K562 (cell line): Measurements from ENCODE around the gene SPATS2L. TPM values are rescaled to one million over a fixed set of nuclear protein-coding genes. Genes with fewer than 3 reads are reported as not detected.

Experiments
- ATAC-seq: fragments of 200-7000 bp; cut with Tn5 transposase; 3 replicates; pipeline ENCODE4 v1.9.1; 2020; ENCODE audit warnings: moderate library complexity
- BruUV-seq: library from RNA; stranded (reverse); fragments of 400-500 nt; replicated peaks from 2 replicates; lab custom pipeline; 2021; lab: Mats Ljungman, UMichigan
- CTCF ChIA-PET: fragments of 300-600 bp; formaldehyde crosslinking; extraction: SDS; loops from one replicate; lab custom pipeline; 2021; ENCODE audit warnings: low intra/inter-chr PET ratio; lab: Yijun Ruan, JAX
- POLR2A ChIA-PET: fragments of 300-600, 350-650 bp; sonication (Branson Sonifier 250); formaldehyde crosslinking; extraction: SDS; loops from one replicate; lab custom pipeline; 2021; ENCODE audit warnings: antibody characterized with exemption, inconsistent platforms; lab: Yijun Ruan, JAX
- DNase-seq, 4 experiments: peaks; one replicate each; pipeline versions ENCODE4 v3.0.0 to v3.0.0-alpha.2; 2011 to 2018; ENCODE audit warnings: low spot score in 3 of 4, mixed read lengths in 3 of 4; ENCODE audit errors: extremely low read depth in 1 of 4
- FAIRE-seq: peaks from 2 replicates; lab custom pipeline; 2011; peaks lifted over from hg19 to GRCh38; lab: Jason Lieb, UNC
- H2AFZ ChIP-seq: 2 replicates; pipeline ENCODE4 v1.6.0; 2011; ENCODE audit warnings: low read depth, low read length, control low read depth, inconsistent platforms
- H3K27ac ChIP-seq: fragments of 200-600 bp; 3 replicates; pipeline ENCODE4 v1.8.0; 2011; ENCODE audit warnings: low read depth, mild to moderate bottlenecking, control low read depth, inconsistent platforms, low read length, moderate library complexity, mixed read lengths; ENCODE audit errors: extremely low read depth
- H3K27me3 ChIP-seq, 2 experiments: fragments of 300-600 bp in 1 of 2; 2 replicates in 1 of 2; 3 replicates in 1 of 2; pipeline versions ENCODE4 v1.6.0 to v1.8.0; 2011; ENCODE audit warnings: inconsistent platforms in 2 of 2, low read length in 2 of 2, mild to moderate bottlenecking in 1 of 2, mixed read lengths in 1 of 2, moderate library complexity in 1 of 2; ENCODE audit not compliant: control insufficient read depth in 2 of 2, insufficient read depth in 2 of 2
- H3K36me3 ChIP-seq: fragments of 300-600 bp; 3 replicates; pipeline ENCODE4 v1.8.0; 2011; ENCODE audit warnings: mild to moderate bottlenecking, low read length, inconsistent platforms; ENCODE audit not compliant: control insufficient read depth, insufficient read depth
- H3K4me1 ChIP-seq, 2 experiments: fragments of 200-600 bp in 1 of 2; replicated peaks in 1 of 2; 2 replicates in 1 of 2; 3 replicates in 1 of 2; pipeline versions ENCODE4 v1.5.1 to v1.8.0; 2011; ENCODE audit warnings: inconsistent platforms in 2 of 2, low read length in 2 of 2, mild to moderate bottlenecking in 1 of 2, mixed read lengths in 1 of 2, moderate library complexity in 1 of 2; ENCODE audit not compliant: control insufficient read depth in 2 of 2, insufficient read depth in 2 of 2
- H3K4me2 ChIP-seq: 2 replicates; pipeline ENCODE4 v1.6.1; 2011; ENCODE audit warnings: low read length, control low read depth, inconsistent platforms, mixed read lengths; ENCODE audit not compliant: insufficient read depth
- H3K4me3 ChIP-seq: fragments of 200-600 bp; sonication (generic), shearing (Covaris generic); 2 replicates; pipeline ENCODE4 v1.5.1; 2016; ENCODE audit warnings: control low read depth, inconsistent platforms
- H3K79me2 ChIP-seq: fragments of 200-600 bp; 3 replicates; pipeline ENCODE4 v1.8.0; 2011; ENCODE audit warnings: low read length, inconsistent platforms; ENCODE audit not compliant: control insufficient read depth, insufficient read depth
- H3K9ac ChIP-seq, 2 experiments: 2 replicates each; pipeline versions ENCODE4 v1.6.0 to v1.6.1; 2011; ENCODE audit warnings: low read depth in 2 of 2, low read length in 2 of 2, control low read depth in 1 of 2, inconsistent platforms in 1 of 2, mild to moderate bottlenecking in 1 of 2, mixed read lengths in 1 of 2; ENCODE audit not compliant: insufficient read depth in 1 of 2
- H3K9me1 ChIP-seq: one replicate; pipeline ENCODE4 v1.6.0; 2011; ENCODE audit warnings: inconsistent platforms, mild to moderate bottlenecking, low read length, moderate library complexity; ENCODE audit not compliant: control insufficient read depth, insufficient read depth
- H3K9me3 ChIP-seq: replicated peaks from 2 replicates; pipeline ENCODE4 v1.5.1; 2011; ENCODE audit warnings: low read depth, low read length, inconsistent platforms; ENCODE audit not compliant: control insufficient read depth, insufficient read depth
- H4K20me1 ChIP-seq: replicated peaks from 2 replicates; pipeline ENCODE4 v1.6.1; 2011; ENCODE audit warnings: low read length, inconsistent platforms, mixed read lengths; ENCODE audit not compliant: control insufficient read depth, insufficient read depth
- ELF2 ChIP-seq: fragments of 250-450 bp; sonication (Bioruptor Pico); IDR thresholded peaks from 2 replicates; pipeline ENCODE4 v1.5.0; 2021; ENCODE audit warnings: mild to moderate bottlenecking
- EWSR1 ChIP-seq: fragments of 450-650 bp; IDR thresholded peaks from 2 replicates; pipeline ENCODE4 v1.6.1; 2018; ENCODE audit warnings: borderline replicate concordance, mild to moderate bottlenecking, low read depth, moderate library complexity; ENCODE audit not compliant: partially characterized antibody
- GATAD2B ChIP-seq: fragments of 450-650 bp; IDR thresholded peaks from 2 replicates; pipeline ENCODE4 v1.6.1; 2017; ENCODE audit warnings: mild to moderate bottlenecking, borderline replicate concordance
- HIVEP1 ChIP-seq: fragments of 250-450 bp; sonication (Bioruptor Pico); IDR thresholded peaks from 2 replicates; pipeline ENCODE4 v1.4.0; 2020; ENCODE audit warnings: mild to moderate bottlenecking
- HMGN3 ChIP-seq: IDR thresholded peaks from 2 replicates; pipeline ENCODE4 v1.6.1; 2011; ENCODE audit warnings: borderline replicate concordance, low read depth, mild to moderate bottlenecking, mixed read lengths, low read length; ENCODE audit not compliant: insufficient read length; ENCODE audit errors: extremely low read depth
- NUFIP1 ChIP-seq: fragments of 450-650 bp; IDR thresholded peaks from 2 replicates; pipeline ENCODE4 v1.6.1; 2018; ENCODE audit not compliant: partially characterized antibody
- POLR2AphosphoS2 ChIP-seq: IDR thresholded peaks from 2 replicates; pipeline ENCODE4 v1.6.1; 2012; ENCODE audit warnings: low read length, improper control_type of control experiment
- PYGO2 ChIP-seq: fragments of 450-650 bp; IDR thresholded peaks from 2 replicates; pipeline ENCODE4 v1.6.1; 2016; ENCODE audit warnings: mild to moderate bottlenecking, missing genetic modification characterization, moderate library complexity, missing compliant biosample characterization
- RAD21 ChIP-seq, 2 experiments: fragments of 250-450 bp in 1 of 2; fragments of 450-650 bp in 1 of 2; sonication (Bioruptor Pico) in 1 of 2; formaldehyde crosslinking in 1 of 2; IDR thresholded peaks in 1 of 2; conservative IDR thresholded peaks in 1 of 2; 2 replicates each; pipeline versions ENCODE4 v1.4.0 to v1.8.0; 2020 to 2022; ENCODE audit warnings: mild to moderate bottlenecking in 2 of 2, moderate library complexity in 1 of 2
- RBFOX2 ChIP-seq: fragments of 200-400 bp; formaldehyde crosslinking; IDR thresholded peaks from 2 replicates; pipeline ENCODE4 v1.6.1; 2017; ENCODE audit warnings: low read depth, mild to moderate bottlenecking, low read length, moderate library complexity
- SMAD2 ChIP-seq: fragments of 150-350 bp; IDR thresholded peaks from 2 replicates; pipeline ENCODE4 v1.6.1; 2014; ENCODE audit warnings: low read depth, mild to moderate bottlenecking, low read length
- SMARCA4 ChIP-seq: fragments of 450-650 bp; IDR thresholded peaks from 2 replicates; pipeline ENCODE4 v1.6.1; 2016
- ZNF354B ChIP-seq: fragments of 250-450 bp; sonication (Bioruptor Pico); IDR thresholded peaks from 2 replicates; pipeline ENCODE4 v1.4.0; 2020
- ZNF445 ChIP-seq: fragments of 250-450 bp; sonication (Bioruptor Pico); IDR thresholded peaks from 2 replicates; pipeline ENCODE4 v1.4.0; 2020; ENCODE audit warnings: low read depth, mild to moderate bottlenecking, moderate library complexity
- ZNF717 ChIP-seq: fragments of 250-450 bp; sonication (Bioruptor Pico); IDR thresholded peaks from 2 replicates; pipeline ENCODE4 v1.5.0; 2021
- ZNF780A ChIP-seq: fragments of 250-450 bp; sonication (Bioruptor Pico); IDR thresholded peaks from 2 replicates; pipeline ENCODE4 v1.5.0; 2021; ENCODE audit warnings: mild to moderate bottlenecking
- WGBS: fragments of 100-300 bp; shearing (Covaris generic); methylation state at CpG from one replicate; pipeline ENCODE4 v1.1.6; 2016; ENCODE audit warnings: low coverage, mixed read lengths; ENCODE audit not compliant: insufficient coverage; ENCODE audit errors: missing lambda C conversion rate; 5-methylcytosine and 5-hydroxymethylcytosine counted together
- in situ Hi-C: fragments of 300-500 bp; cut with MboI; formaldehyde crosslinking; loops from 4 replicates; pipeline ENCODE4 v1.15.0; 2018; ENCODE audit warnings: inconsistent platforms, mixed read lengths
- intact Hi-C: fragments of 100-400 bp; cut with micrococcal nuclease; formaldehyde crosslinking; loops from 2 replicates; pipeline ENCODE4 v1.14.2; 2022
- polyA plus RNA-seq, 8 experiments: library from polyadenylated mRNA; depleted of rRNA in 4 of 8; stranded (reverse) in 5 of 8; unstranded in 3 of 8; fragments of >200 nt; fragmentation: Nextera tagmentation in 2 of 8; fragmentation: Illumina TruSeq in 1 of 8; extraction: Ambion mirVana in 2 of 8; extraction: Trizol in 1 of 8; gene quantifications; 2 replicates each; pipeline versions ENCODE4 v1.2.1 to v1.2.3, GENCODE V29; 2011 to 2014; ENCODE audit warnings: inconsistent platforms in 1 of 8, missing spikeins in 1 of 8
- total RNA-seq, 7 experiments: library from RNA; depleted of rRNA in 6 of 7; stranded (reverse); fragments of >200 nt in 6 of 7; fragmentation: Illumina TruSeq in 2 of 7; extraction: Trizol in 2 of 7; gene quantifications; 2 replicates each; pipeline versions ENCODE4 v1.2.1 to v1.2.3, GENCODE V29; 2011 to 2021; ENCODE audit warnings: low replicate concordance in 1 of 7
- TF ChIP-seq, protein P1 (sequence below): fragments of 250-450 bp; sonication (Bioruptor Pico); IDR thresholded peaks from 2 replicates; pipeline ENCODE4 v1.4.0; 2020; ENCODE audit warnings: mild to moderate bottlenecking, moderate library complexity
- TF ChIP-seq, protein P2 (sequence below), 2 experiments: fragments of 150-350 bp in 1 of 2; IDR thresholded peaks; 2 replicates each; pipeline ENCODE4 v1.6.1; 2012 to 2016; ENCODE audit warnings: low read depth in 2 of 2, low read length in 2 of 2, mild to moderate bottlenecking in 1 of 2, moderate library complexity in 1 of 2

SPATS2L gene
- total and polyA plus RNA-seq, 9 of the 15 experiments (the other 6 are each of a cell fraction or from before 2014, with no cell fraction given): 11.3 to 41.5 (median 24.9) TPM

DNA sequence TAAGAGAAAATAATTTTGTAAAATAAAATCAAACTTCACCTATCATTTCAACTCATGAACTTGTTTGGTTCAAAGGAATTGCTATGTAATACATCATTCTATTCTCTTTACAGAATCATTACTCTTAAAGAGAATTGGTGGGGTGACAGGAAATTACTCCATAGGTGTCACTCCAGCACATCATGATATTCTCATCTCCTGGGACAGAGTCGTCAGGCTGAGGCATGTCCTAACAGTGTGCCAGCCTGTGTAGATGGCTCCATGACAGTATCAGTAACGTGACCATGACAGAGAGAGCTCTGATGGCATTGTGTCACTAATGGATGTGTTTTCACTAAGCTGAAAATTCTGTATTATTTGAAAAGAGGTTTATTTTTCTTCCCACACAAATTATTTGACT, 13.9 kb downstream of the SPATS2L start:
- FAIRE-seq (no peak), DNase-seq (no peak), ATAC-seq (no peak)
- Histone ChIP-seq H3K4me3 (no peak overlapping the region), H3K9ac (no peak overlapping the region), H3K9me3 (no peaks in the 10 kb centered on the region), H4K20me1 (no peaks in the 10 kb centered on the region), H3K9me1 (no peaks in the 10 kb centered on the region), H3K27me3 (no peaks in the 10 kb centered on the region), H3K4me2 (no peak overlapping the region), H3K4me1 (peaks cover 5 to 13% of the 10 kb centered on the region in 2 experiments; a peak in 4 of 5 replicates), H2AFZ (no peak overlapping the region), H3K79me2 (peaks cover 5% of the 10 kb centered on the region; the same call in 1 of the 3 replicates), H3K36me3 (no peaks in the 10 kb centered on the region), H3K27ac (no peak overlapping the region)
- ChIA-PET CTCF (no interaction called here), POLR2A (no interaction called here)
- WGBS: 56% methylated on average over 2 of the region's 2 CpGs
- intact Hi-C loops: no loop called here
- in situ Hi-C loops: no loop called here
- no peak for TF ChIP-seq HMGN3
- TF ChIP-seq EWSR1: no peak
- TF ChIP-seq ZNF445 (CRISPR knock-in tag): no peak
- no peak for TF ChIP-seq RBFOX2
- no peak for TF ChIP-seq SMARCA4
- TF ChIP-seq ZNF717 (CRISPR knock-in tag): no peak
- no peak for TF ChIP-seq SMAD2
- TF ChIP-seq NUFIP1: no peak
- TF ChIP-seq, protein P1, sequence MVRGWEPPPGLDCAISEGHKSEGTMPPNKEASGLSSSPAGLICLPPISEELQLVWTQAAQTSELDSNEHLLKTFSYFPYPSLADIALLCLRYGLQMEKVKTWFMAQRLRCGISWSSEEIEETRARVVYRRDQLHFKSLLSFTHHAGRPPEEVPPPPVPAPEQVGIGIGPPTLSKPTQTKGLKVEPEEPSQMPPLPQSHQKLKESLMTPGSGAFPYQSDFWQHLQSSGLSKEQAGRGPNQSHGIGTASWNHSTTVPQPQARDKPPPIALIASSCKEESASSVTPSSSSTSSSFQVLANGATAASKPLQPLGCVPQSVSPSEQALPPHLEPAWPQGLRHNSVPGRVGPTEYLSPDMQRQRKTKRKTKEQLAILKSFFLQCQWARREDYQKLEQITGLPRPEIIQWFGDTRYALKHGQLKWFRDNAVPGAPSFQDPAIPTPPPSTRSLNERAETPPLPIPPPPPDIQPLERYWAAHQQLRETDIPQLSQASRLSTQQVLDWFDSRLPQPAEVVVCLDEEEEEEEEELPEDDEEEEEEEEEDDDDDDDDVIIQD (CRISPR knock-in tag): no peak
- no peak for TF ChIP-seq PYGO2 (tag)
- TF ChIP-seq POLR2AphosphoS2: no peak
- no peak for TF ChIP-seq GATAD2B
- no peak for TF ChIP-seq RAD21 (CRISPR knock-in tag; conservative IDR thresholded peaks at IDR 0.05 in 1 of 2, IDR thresholded peaks at IDR 0.05 in 1 of 2)
- no peak for TF ChIP-seq ZNF354B (CRISPR knock-in tag)
- TF ChIP-seq HIVEP1 (CRISPR knock-in tag): no peak
- no peak for TF ChIP-seq ZNF780A (CRISPR knock-in tag)
- no peak for TF ChIP-seq ELF2
- TF ChIP-seq, protein P2, sequence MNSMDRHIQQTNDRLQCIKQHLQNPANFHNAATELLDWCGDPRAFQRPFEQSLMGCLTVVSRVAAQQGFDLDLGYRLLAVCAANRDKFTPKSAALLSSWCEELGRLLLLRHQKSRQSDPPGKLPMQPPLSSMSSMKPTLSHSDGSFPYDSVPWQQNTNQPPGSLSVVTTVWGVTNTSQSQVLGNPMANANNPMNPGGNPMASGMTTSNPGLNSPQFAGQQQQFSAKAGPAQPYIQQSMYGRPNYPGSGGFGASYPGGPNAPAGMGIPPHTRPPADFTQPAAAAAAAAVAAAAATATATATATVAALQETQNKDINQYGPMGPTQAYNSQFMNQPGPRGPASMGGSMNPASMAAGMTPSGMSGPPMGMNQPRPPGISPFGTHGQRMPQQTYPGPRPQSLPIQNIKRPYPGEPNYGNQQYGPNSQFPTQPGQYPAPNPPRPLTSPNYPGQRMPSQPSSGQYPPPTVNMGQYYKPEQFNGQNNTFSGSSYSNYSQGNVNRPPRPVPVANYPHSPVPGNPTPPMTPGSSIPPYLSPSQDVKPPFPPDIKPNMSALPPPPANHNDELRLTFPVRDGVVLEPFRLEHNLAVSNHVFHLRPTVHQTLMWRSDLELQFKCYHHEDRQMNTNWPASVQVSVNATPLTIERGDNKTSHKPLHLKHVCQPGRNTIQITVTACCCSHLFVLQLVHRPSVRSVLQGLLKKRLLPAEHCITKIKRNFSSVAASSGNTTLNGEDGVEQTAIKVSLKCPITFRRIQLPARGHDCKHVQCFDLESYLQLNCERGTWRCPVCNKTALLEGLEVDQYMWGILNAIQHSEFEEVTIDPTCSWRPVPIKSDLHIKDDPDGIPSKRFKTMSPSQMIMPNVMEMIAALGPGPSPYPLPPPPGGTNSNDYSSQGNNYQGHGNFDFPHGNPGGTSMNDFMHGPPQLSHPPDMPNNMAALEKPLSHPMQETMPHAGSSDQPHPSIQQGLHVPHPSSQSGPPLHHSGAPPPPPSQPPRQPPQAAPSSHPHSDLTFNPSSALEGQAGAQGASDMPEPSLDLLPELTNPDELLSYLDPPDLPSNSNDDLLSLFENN (IDR thresholded peaks at IDR 0.05; ENCODE audit: low read depth in 2 of 2, low read length in 2 of 2): no peak
- BruUV-seq: no TSS peak
